GM23248 (cell line): ENCODE data around the gene DLG2.

Experiments used
- EZH2 ChIP-seq: fragments of 200-600 bp; sonication (generic); IDR thresholded peaks from 2 replicates; pipeline ENCODE4 v1.6.1; 2018; ENCODE audit warnings: antibody characterized with exemption, mild to moderate bottlenecking; ENCODE audit not compliant: insufficient read depth, poor library complexity, severe bottlenecking
- EZH2phosphoT487 ChIP-seq: fragments of 200-600 bp; sonication (generic); IDR thresholded peaks from 2 replicates; pipeline ENCODE4 v1.6.1; 2018; ENCODE audit warnings: antibody characterized with exemption, moderate library complexity, mild to moderate bottlenecking, low read depth; ENCODE audit not compliant: insufficient read depth

DNA sequence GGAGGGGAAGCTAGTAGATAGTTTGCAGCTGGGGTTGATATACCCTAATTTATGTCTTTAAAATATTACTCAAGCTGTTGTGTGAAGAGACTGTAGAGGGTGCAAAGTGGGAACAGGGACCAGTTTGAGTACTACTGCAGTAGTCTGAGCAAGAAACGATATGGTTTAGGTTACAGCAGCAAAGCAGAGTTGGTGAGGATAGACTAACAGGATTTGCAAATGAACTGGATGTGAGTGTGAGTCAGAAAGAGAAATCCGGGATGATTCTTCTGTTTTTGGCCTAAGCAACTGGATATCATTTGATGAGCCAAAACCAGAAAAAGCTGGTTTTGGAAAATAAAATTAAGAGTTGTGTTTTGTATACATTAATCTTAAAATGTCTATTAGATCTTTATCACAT is 1591.5 kb downstream of the DLG2 start:
- TF ChIP-seq EZH2 (no peak), EZH2phosphoT487 (no peak)
